Panc1 (cell line): ENCODE results near the gene TRPV5. TPM values are rescaled to one million over a fixed set of nuclear protein-coding genes. Genes with fewer than 3 reads are reported as not detected.

Experiments
- ATAC-seq: fragments of 200-7000 bp; cut with Tn5 transposase; 2 replicates; pipeline ENCODE4 v1.9.1; 2020; ENCODE audit warnings: mild to moderate bottlenecking, moderate library complexity
- BruUV-seq: library from RNA; stranded (reverse); fragments of 400-500 nt; replicated peaks from 2 replicates; lab custom pipeline; 2021; lab: Mats Ljungman, UMichigan
- CTCF ChIA-PET: fragments of 300-600 bp; sonication (Branson Sonifier 250); formaldehyde crosslinking; loops from one replicate; lab custom pipeline; 2022; ENCODE audit warnings: antibody characterized with exemption; lab: Charles Lee
- POLR2A ChIA-PET: fragments of 300-600 bp; sonication (Branson Sonifier 250); formaldehyde crosslinking; loops from one replicate; lab custom pipeline; 2022; ENCODE audit warnings: antibody characterized with exemption; lab: Charles Lee
- DNase-seq: peaks from one replicate; pipeline ENCODE4 v3.0.0-alpha.2; 2010; ENCODE audit warnings: low read depth, low spot score
- H3K27ac ChIP-seq: 2 replicates; pipeline ENCODE4 v1.5.1; 2011; ENCODE audit warnings: mild to moderate bottlenecking, low read length, inconsistent platforms
- H3K27me3 ChIP-seq: fragments of 200-500 bp; sonication (Bioruptor generic); 2 replicates; pipeline ENCODE4 v1.6.0; 2014; ENCODE audit warnings: low read length, inconsistent platforms; ENCODE audit not compliant: control insufficient read depth, insufficient read depth
- H3K36me3 ChIP-seq: fragments of 200-500 bp; sonication (Bioruptor generic); 2 replicates; pipeline ENCODE4 v1.5.1; 2014; ENCODE audit warnings: inconsistent platforms, mild to moderate bottlenecking, low read length, moderate library complexity; ENCODE audit not compliant: control insufficient read depth, insufficient read depth
- H3K4me1 ChIP-seq: 2 replicates; pipeline ENCODE4 v1.5.1; 2011; ENCODE audit warnings: inconsistent platforms, mild to moderate bottlenecking, low read length, moderate library complexity; ENCODE audit not compliant: control insufficient read depth, insufficient read depth
- H3K4me3 ChIP-seq, 2 experiments: 2 replicates each; pipeline ENCODE4 v1.5.1; 2011 to 2012; ENCODE audit warnings: low read depth in 2 of 2, low read length in 2 of 2, mild to moderate bottlenecking in 2 of 2, inconsistent platforms in 1 of 2, moderate library complexity in 1 of 2
- H3K9me3 ChIP-seq: fragments of 200-500 bp; sonication (Bioruptor generic); 2 replicates; pipeline ENCODE4 v1.5.1; 2014; ENCODE audit warnings: low read depth, mild to moderate bottlenecking, inconsistent platforms, low read length, moderate library complexity; ENCODE audit not compliant: control insufficient read depth, insufficient read depth
- POLR2AphosphoS5 ChIP-seq: IDR thresholded peaks from 2 replicates; pipeline ENCODE4 v1.6.1; 2012; ENCODE audit warnings: mild to moderate bottlenecking, low read depth, low read length, moderate library complexity
- SIN3A ChIP-seq: IDR thresholded peaks from 2 replicates; pipeline ENCODE4 v1.6.1; 2012; ENCODE audit warnings: low read depth, mild to moderate bottlenecking, low read length, moderate library complexity, borderline replicate concordance; ENCODE audit not compliant: insufficient read depth
- TCF7L2 ChIP-seq: IDR thresholded peaks from 2 replicates; pipeline ENCODE4 v1.6.1; 2011; ENCODE audit warnings: mild to moderate bottlenecking, low read depth, low read length, inconsistent platforms
- in situ Hi-C: cut with HindIII; loops from 2 replicates; pipeline ENCODE4 v1.10.0; 2016; ENCODE audit warnings: low sequenced_read_pairs, low pct_unique_long_range_greater_than_20kb
- intact Hi-C: fragments of 100-400 bp; cut with micrococcal nuclease; formaldehyde crosslinking; loops from one replicate; pipeline ENCODE4 v1.10.0; 2022; ENCODE audit not compliant: unreplicated experiment
- total RNA-seq: library from RNA; stranded (reverse); gene quantifications from one replicate; pipeline ENCODE4 v1.2.1, GENCODE V29; 2021; ENCODE audit not compliant: unreplicated experiment
- TF ChIP-seq, protein P1 (sequence below), 2 experiments: IDR thresholded peaks; 2 replicates each; pipeline ENCODE4 v1.6.1; 2011 to 2012; ENCODE audit warnings: low read depth in 2 of 2, control low read depth in 1 of 2, low read length in 1 of 2, mild to moderate bottlenecking in 1 of 2, moderate library complexity in 1 of 2; ENCODE audit not compliant: insufficient read depth in 1 of 2
- TF ChIP-seq, protein P2 (sequence below): fragments of 450-650 bp; IDR thresholded peaks from 2 replicates; pipeline ENCODE4 v1.5.1; 2017; ENCODE audit warnings: mild to moderate bottlenecking

TRPV5 gene
- total RNA-seq, 1 experiment from 2014 or later = not detected

DNA sequence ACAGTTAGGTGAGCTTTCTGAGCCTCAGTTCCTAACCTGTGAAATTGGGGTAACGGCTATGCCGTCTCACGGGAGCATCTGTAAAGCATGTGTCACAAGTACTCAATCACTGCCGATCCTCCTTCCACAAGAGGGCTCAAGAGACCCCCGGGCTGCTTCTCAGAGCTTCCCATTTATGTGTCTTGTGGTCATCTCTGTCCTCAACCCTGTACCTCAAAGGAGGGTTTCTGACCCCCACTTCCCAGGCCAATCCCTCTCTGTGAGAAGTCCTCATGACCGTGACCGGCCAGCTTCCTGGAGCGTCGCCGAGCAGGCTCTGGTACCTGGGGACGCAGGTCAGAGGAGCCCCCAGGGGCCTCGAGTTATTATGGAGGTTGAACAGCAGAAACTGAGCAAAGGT, 510 bp upstream of the TRPV5 start:
- Histone ChIP-seq H3K4me3 (no peak overlapping the region), H3K27ac (no peak overlapping the region), H3K9me3 (no peaks in the 10 kb centered on the region), H3K36me3 (no peaks in the 10 kb centered on the region), H3K27me3 (no peaks in the 10 kb centered on the region; the same call in 1 of the 2 replicates), H3K4me1 (no peaks in the 10 kb centered on the region)
- no TSS peak for BruUV-seq
- TF ChIP-seq TCF7L2 (no peak), POLR2AphosphoS5 (no peak), SIN3A (no peak)
- TF ChIP-seq, protein P1, sequence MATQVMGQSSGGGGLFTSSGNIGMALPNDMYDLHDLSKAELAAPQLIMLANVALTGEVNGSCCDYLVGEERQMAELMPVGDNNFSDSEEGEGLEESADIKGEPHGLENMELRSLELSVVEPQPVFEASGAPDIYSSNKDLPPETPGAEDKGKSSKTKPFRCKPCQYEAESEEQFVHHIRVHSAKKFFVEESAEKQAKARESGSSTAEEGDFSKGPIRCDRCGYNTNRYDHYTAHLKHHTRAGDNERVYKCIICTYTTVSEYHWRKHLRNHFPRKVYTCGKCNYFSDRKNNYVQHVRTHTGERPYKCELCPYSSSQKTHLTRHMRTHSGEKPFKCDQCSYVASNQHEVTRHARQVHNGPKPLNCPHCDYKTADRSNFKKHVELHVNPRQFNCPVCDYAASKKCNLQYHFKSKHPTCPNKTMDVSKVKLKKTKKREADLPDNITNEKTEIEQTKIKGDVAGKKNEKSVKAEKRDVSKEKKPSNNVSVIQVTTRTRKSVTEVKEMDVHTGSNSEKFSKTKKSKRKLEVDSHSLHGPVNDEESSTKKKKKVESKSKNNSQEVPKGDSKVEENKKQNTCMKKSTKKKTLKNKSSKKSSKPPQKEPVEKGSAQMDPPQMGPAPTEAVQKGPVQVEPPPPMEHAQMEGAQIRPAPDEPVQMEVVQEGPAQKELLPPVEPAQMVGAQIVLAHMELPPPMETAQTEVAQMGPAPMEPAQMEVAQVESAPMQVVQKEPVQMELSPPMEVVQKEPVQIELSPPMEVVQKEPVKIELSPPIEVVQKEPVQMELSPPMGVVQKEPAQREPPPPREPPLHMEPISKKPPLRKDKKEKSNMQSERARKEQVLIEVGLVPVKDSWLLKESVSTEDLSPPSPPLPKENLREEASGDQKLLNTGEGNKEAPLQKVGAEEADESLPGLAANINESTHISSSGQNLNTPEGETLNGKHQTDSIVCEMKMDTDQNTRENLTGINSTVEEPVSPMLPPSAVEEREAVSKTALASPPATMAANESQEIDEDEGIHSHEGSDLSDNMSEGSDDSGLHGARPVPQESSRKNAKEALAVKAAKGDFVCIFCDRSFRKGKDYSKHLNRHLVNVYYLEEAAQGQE (IDR thresholded peaks at IDR 0.05; ENCODE audit: insufficient read depth in 1 of 2, low read depth in 2 of 2, low read length in 1 of 2) = no peak
- TF ChIP-seq, protein P2, sequence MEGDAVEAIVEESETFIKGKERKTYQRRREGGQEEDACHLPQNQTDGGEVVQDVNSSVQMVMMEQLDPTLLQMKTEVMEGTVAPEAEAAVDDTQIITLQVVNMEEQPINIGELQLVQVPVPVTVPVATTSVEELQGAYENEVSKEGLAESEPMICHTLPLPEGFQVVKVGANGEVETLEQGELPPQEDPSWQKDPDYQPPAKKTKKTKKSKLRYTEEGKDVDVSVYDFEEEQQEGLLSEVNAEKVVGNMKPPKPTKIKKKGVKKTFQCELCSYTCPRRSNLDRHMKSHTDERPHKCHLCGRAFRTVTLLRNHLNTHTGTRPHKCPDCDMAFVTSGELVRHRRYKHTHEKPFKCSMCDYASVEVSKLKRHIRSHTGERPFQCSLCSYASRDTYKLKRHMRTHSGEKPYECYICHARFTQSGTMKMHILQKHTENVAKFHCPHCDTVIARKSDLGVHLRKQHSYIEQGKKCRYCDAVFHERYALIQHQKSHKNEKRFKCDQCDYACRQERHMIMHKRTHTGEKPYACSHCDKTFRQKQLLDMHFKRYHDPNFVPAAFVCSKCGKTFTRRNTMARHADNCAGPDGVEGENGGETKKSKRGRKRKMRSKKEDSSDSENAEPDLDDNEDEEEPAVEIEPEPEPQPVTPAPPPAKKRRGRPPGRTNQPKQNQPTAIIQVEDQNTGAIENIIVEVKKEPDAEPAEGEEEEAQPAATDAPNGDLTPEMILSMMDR = no peak
- ATAC-seq = no peak
- intact Hi-C loops (no loop called here), in situ Hi-C loops (no loop called here)
- POLR2A ChIA-PET = no interaction called here
- CTCF ChIA-PET = no interaction called here
- no peak for DNase-seq

DNA sequence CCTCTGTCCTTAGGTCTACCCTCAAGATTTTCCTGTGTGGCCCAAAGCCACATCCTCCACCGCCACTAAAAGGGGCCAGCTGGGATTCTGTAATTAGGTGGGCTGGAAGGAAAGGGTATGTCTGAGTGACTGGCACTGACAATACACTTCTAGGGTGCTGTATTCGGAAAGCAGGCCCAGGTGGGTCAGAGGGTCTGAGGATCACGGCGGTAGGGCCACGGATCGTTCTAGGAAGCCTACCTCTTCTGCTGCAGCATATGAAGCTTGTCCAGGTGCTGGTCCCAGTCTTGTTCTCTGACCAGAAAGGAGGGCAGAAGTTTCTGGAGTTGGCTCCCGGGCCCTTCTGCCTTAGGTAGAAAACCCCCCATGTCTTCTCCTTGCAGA, 462 bp downstream of the TRPV5 start:
- no peaks in the 10 kb centered on the region for H3K9me3 ChIP-seq
- H3K27me3 ChIP-seq = no peaks in the 10 kb centered on the region; the same call in 1 of the 2 replicates
- H3K36me3 ChIP-seq = no peaks in the 10 kb centered on the region
- intact Hi-C loops (no loop called here), in situ Hi-C loops (no loop called here)
- BruUV-seq = no TSS peak
- no peak for DNase-seq
- no peak overlapping the region for H3K4me3 ChIP-seq
- no peak overlapping the region for H3K27ac ChIP-seq
- no peak for ATAC-seq
- POLR2A ChIA-PET = no interaction called here
- CTCF ChIA-PET = no interaction called here
- H3K4me1 ChIP-seq = no peaks in the 10 kb centered on the region
- TF ChIP-seq, protein P2 = no peak
- TF ChIP-seq TCF7L2 (no peak), SIN3A (no peak), POLR2AphosphoS5 (no peak)
- TF ChIP-seq, protein P1 (IDR thresholded peaks at IDR 0.05; ENCODE audit: insufficient read depth in 1 of 2, low read depth in 2 of 2, low read length in 1 of 2) = no peak
